HL-60 (cell line): ENCODE data around the gene ZNF92.

ENCODE experiments used
- CTCF ChIP-seq: IDR thresholded peaks from one replicate; pipeline ENCODE4 v1.5.1; 2011; ENCODE audit warnings: low read length, control low read depth, inconsistent platforms; ENCODE audit not compliant: insufficient read depth
- GABPA ChIP-seq: IDR thresholded peaks from 2 replicates; pipeline ENCODE4 v1.6.1; 2012; ENCODE audit warnings: low read depth
- POLR2AphosphoS5 ChIP-seq: IDR thresholded peaks from 2 replicates; pipeline ENCODE4 v1.6.1; 2012; ENCODE audit warnings: low read depth
- REST ChIP-seq: IDR thresholded peaks from 2 replicates; pipeline ENCODE4 v1.6.1; 2012; ENCODE audit warnings: low read depth; ENCODE audit not compliant: insufficient replicate concordance

GRCh38 chr7:65434307-65434706 lies 60.7 kb downstream of the ZNF92 start:
- TF ChIP-seq CTCF (no peak), REST (no peak), POLR2AphosphoS5 (no peak), GABPA (no peak)
